HG02870 (cell line): ENCODE data around the gene SHE.
A peak's percentile ranks its signal among the peaks of the same experiment; 100 is the strongest.

ENCODE experiments used
- ATAC-seq: cut with Tn5 transposase; IDR thresholded peaks from one replicate; pipeline ENCODE4 v1.9.1; 2021; ENCODE audit warnings: mild to moderate bottlenecking, moderate library complexity; ENCODE audit not compliant: unreplicated experiment

Gene SHE

GRCh38 chr1:154453161-154453560 lies 49.1 kb downstream of the SHE start:
- no peak for ATAC-seq

- no peak for ATAC-seq
Measured at GRCh38 chr1:154448331-154448811, 53.8 kb downstream of the SHE start.

- ATAC-seq, result no peak
Measured at GRCh38 chr1:154446789-154447188, 55.4 kb downstream of the SHE start.

GRCh38 chr1:154446292-154446691 lies 55.9 kb downstream of the SHE start:
- no peak for ATAC-seq

- peak; percentile 80 for ATAC-seq
Measured at GRCh38 chr1:154445040-154445472, 57.2 kb downstream of the SHE start.

- no peak for ATAC-seq
Measured at GRCh38 chr1:154443274-154444013, 58.8 kb downstream of the SHE start.

GRCh38 chr1:154442006-154442740 lies 60.0 kb downstream of the SHE start:
- ATAC-seq, result no peak

GRCh38 chr1:154441241-154441888 lies 60.8 kb downstream of the SHE start:
- no peak for ATAC-seq

GRCh38 chr1:154440036-154440804 lies 62.0 kb downstream of the SHE start:
- no peak for ATAC-seq

- no peak for ATAC-seq
Measured at GRCh38 chr1:154436433-154436832, 65.8 kb downstream of the SHE start.

GRCh38 chr1:154435599-154436200 lies 66.5 kb downstream of the SHE start:
- ATAC-seq, result no peak

- ATAC-seq, result no peak
Measured at GRCh38 chr1:154434346-154435085, 67.7 kb downstream of the SHE start.

- ATAC-seq, result no peak
Measured at GRCh38 chr1:154433161-154433764, 68.9 kb downstream of the SHE start.

- ATAC-seq, result no peak
Measured at GRCh38 chr1:154431586-154432373, 70.4 kb downstream of the SHE start.

- no peak for ATAC-seq
Measured at GRCh38 chr1:154430903-154431302, 71.3 kb downstream of the SHE start.

- ATAC-seq, result no peak
Measured at GRCh38 chr1:154429841-154430611, 72.2 kb downstream of the SHE start.
